ENCODE data around the gene CDC14A.

GRCh38 chr1:100411574-100411973 is 59.3 kb downstream of the CDC14A start:
- no peak for TF ChIP-seq CTCF (IDR thresholded peaks at IDR 0.05; ENCODE audit: insufficient read depth, low read length, poor library complexity, severe bottlenecking)
- no peak for TF ChIP-seq EZH2phosphoT487 (conservative IDR thresholded peaks at IDR 0.05; ENCODE audit: low read length)
